Fibroblast of peridontal ligament (primary cell): ENCODE data around the gene OGFOD1.
A peak's percentile ranks its signal among the peaks of the same experiment; 100 is the strongest.

Experiments used
- DNase-seq: peaks from one replicate; pipeline ENCODE4 v3.0.0-alpha.2; 2010; ENCODE audit errors: extremely low read depth

The OGFOD1 gene

GRCh38 chr16:56525236-56525635 is 73.9 kb downstream of the OGFOD1 start:
- DNase-seq, result peak; percentile 67
